Neural progenitor cell (in vitro differentiated cells): ENCODE data around the gene MAN1A2. TPM values are rescaled to one million over a fixed set of nuclear protein-coding genes. Genes with fewer than 3 reads are reported as not detected.

Experiments used
- DNase-seq: peaks from one replicate; pipeline ENCODE4 v3.0.0-alpha.2; 2016; ENCODE audit warnings: low spot score
- H2AFZ ChIP-seq: fragments of 200-600 bp; sonication (generic); replicated peaks from 2 replicates; pipeline ENCODE4 v1.6.1; 2016; ENCODE audit warnings: antibody characterized with exemption
- H3F3A ChIP-seq: fragments of 200-600 bp; sonication (generic); 2 replicates; pipeline ENCODE4 v1.6.1; 2016; ENCODE audit warnings: antibody characterized with exemption, low read depth
- H3K27ac ChIP-seq: fragments of 200-600 bp; sonication (generic); 2 replicates; pipeline ENCODE4 v1.5.1; 2016; ENCODE audit warnings: mild to moderate bottlenecking
- H3K27me3 ChIP-seq: fragments of 200-600 bp; sonication (generic); 2 replicates; pipeline ENCODE4 v1.6.1; 2016; ENCODE audit warnings: mild to moderate bottlenecking, moderate library complexity
- H3K36me3 ChIP-seq: fragments of 200-600 bp; sonication (generic); 2 replicates; pipeline ENCODE4 v1.5.1; 2016
- H3K4me1 ChIP-seq: fragments of 200-600 bp; sonication (generic); 2 replicates; pipeline ENCODE4 v1.6.1; 2016; ENCODE audit warnings: mixed run types
- H3K4me2 ChIP-seq: fragments of 200-600 bp; sonication (generic); 2 replicates; pipeline ENCODE4 v1.6.1; 2016
- H3K4me3 ChIP-seq: fragments of 200-600 bp; sonication (generic); 2 replicates; pipeline ENCODE4 v1.5.1; 2016
- H3K79me2 ChIP-seq: fragments of 200-600 bp; sonication (generic); 2 replicates; pipeline ENCODE4 v1.6.1; 2016; ENCODE audit warnings: low read depth
- H3K9ac ChIP-seq: fragments of 200-600 bp; sonication (generic); 2 replicates; pipeline ENCODE4 v1.6.1; 2016
- H3K9me3 ChIP-seq: fragments of 200-600 bp; sonication (generic); 2 replicates; pipeline ENCODE4 v1.5.1; 2016; ENCODE audit warnings: low read depth
- H4K20me1 ChIP-seq: fragments of 200-600 bp; sonication (generic); 2 replicates; pipeline ENCODE4 v1.6.1; 2016; ENCODE audit warnings: low read depth
- H3K27ac Mint-ChIP-seq: 3 replicates; pipeline ENCODE4 v1.8.0; 2021; ENCODE audit warnings: mixed read lengths
- H3K27me3 Mint-ChIP-seq: 2 replicates; pipeline ENCODE4 v1.8.0; 2022; ENCODE audit warnings: low read depth, mild to moderate bottlenecking, inconsistent platforms, moderate library complexity, mixed read lengths; ENCODE audit not compliant: insufficient read depth
- H3K36me3 Mint-ChIP-seq: 3 replicates; pipeline ENCODE4 v1.8.0; 2021; ENCODE audit warnings: mixed read lengths
- H3K4me1 Mint-ChIP-seq: 3 replicates; pipeline ENCODE4 v1.8.0; 2021; ENCODE audit warnings: mixed read lengths
- H3K4me3 Mint-ChIP-seq: 3 replicates; pipeline ENCODE4 v1.8.0; 2021; ENCODE audit warnings: mild to moderate bottlenecking, moderate library complexity, mixed read lengths
- H3K9me3 Mint-ChIP-seq: 3 replicates; pipeline ENCODE4 v1.8.0; 2020; ENCODE audit warnings: mixed read lengths
- EZH2 ChIP-seq: fragments of 200-600 bp; sonication (generic); IDR thresholded peaks from 2 replicates; pipeline ENCODE4 v1.6.1; 2017; ENCODE audit warnings: antibody characterized with exemption, mild to moderate bottlenecking, moderate library complexity
- EZH2phosphoT487 ChIP-seq: fragments of 200-600 bp; sonication (generic); IDR thresholded peaks from 2 replicates; pipeline ENCODE4 v1.6.1; 2017; ENCODE audit warnings: antibody characterized with exemption
- total RNA-seq: library from RNA; depleted of rRNA; stranded (reverse); fragments of >200 nt; gene quantifications from 2 replicates; pipeline ENCODE4 v1.2.3, GENCODE V29; 2015; ENCODE audit warnings: low replicate concordance
- TF ChIP-seq, protein P1 (sequence below): fragments of 200-600 bp; sonication (generic); IDR thresholded peaks from 2 replicates; pipeline ENCODE4 v1.5.1; 2017; ENCODE audit warnings: antibody characterized with exemption, mild to moderate bottlenecking

MAN1A2 gene
- total RNA-seq, 1 donor from 2014 or later = 28.6 TPM

- Histone ChIP-seq H3F3A (no peaks in the 10 kb centered on the region), H3K9ac (no peak overlapping the region), H3K27ac (no peak overlapping the region), H3K9me3 (no peaks in the 10 kb centered on the region), H3K27me3 (no peaks in the 10 kb centered on the region), H2AFZ (no peak overlapping the region), H3K79me2 (no peaks in the 10 kb centered on the region), H3K4me2 (no peak overlapping the region), H3K36me3 (no peaks in the 10 kb centered on the region), H3K4me3 (no peak overlapping the region), H3K4me1 (no peaks in the 10 kb centered on the region), H4K20me1 (no peaks in the 10 kb centered on the region)
- DNase-seq = no peak
- H3K9me3 Mint-ChIP-seq = peaks cover 12% of the 10 kb centered on the region
- H3K27ac Mint-ChIP-seq = no peak overlapping the region
- peaks cover 5% of the 10 kb centered on the region for H3K4me1 Mint-ChIP-seq
- H3K36me3 Mint-ChIP-seq = no peaks in the 10 kb centered on the region
- no peak for TF ChIP-seq EZH2phosphoT487
- no peak for TF ChIP-seq EZH2
- TF ChIP-seq, protein P1, sequence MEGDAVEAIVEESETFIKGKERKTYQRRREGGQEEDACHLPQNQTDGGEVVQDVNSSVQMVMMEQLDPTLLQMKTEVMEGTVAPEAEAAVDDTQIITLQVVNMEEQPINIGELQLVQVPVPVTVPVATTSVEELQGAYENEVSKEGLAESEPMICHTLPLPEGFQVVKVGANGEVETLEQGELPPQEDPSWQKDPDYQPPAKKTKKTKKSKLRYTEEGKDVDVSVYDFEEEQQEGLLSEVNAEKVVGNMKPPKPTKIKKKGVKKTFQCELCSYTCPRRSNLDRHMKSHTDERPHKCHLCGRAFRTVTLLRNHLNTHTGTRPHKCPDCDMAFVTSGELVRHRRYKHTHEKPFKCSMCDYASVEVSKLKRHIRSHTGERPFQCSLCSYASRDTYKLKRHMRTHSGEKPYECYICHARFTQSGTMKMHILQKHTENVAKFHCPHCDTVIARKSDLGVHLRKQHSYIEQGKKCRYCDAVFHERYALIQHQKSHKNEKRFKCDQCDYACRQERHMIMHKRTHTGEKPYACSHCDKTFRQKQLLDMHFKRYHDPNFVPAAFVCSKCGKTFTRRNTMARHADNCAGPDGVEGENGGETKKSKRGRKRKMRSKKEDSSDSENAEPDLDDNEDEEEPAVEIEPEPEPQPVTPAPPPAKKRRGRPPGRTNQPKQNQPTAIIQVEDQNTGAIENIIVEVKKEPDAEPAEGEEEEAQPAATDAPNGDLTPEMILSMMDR = no peak
- H3K27me3 Mint-ChIP-seq = peaks cover 2% of the 10 kb centered on the region
- no peak overlapping the region for H3K4me3 Mint-ChIP-seq
These were observed 7.5 kb upstream of the MAN1A2 start for GRCh38 chr1:117359561-117360289.

DNA sequence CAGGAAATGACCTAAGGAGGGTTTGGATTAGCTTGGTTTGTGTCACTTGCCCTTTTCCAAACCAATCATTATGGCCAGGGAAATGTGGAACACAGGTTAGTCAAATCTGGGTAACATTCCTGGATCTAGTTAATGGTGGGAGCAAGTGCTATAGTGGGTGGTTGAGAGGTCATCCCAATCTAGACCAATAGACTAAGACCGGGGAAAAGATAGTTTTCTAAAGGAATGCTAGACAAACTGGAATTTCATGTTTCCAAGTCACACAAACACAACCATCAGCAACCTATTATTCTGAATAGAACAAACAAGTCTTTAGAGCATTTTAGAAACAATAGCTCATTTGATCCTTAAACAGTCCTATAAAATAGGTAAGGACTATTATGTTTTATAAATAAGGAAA is 4.3 kb upstream of the MAN1A2 start:
- no peak overlapping the region for H3K27ac ChIP-seq
- no peak overlapping the region for H3K4me2 ChIP-seq
- H2AFZ ChIP-seq = no peak overlapping the region
- H3K9me3 ChIP-seq = no peaks in the 10 kb centered on the region
- H3K36me3 ChIP-seq = no peaks in the 10 kb centered on the region
- H3K4me1 ChIP-seq = peaks cover 12% of the 10 kb centered on the region
- H3K27ac Mint-ChIP-seq = no peak overlapping the region
- no peak for TF ChIP-seq EZH2phosphoT487
- TF ChIP-seq, protein P1 = no peak
- no peak for TF ChIP-seq EZH2
- H3K4me1 Mint-ChIP-seq = peaks cover 21% of the 10 kb centered on the region
- H3K4me3 Mint-ChIP-seq = no peak overlapping the region
- no peak overlapping the region for H3K9ac ChIP-seq
- H3K9me3 Mint-ChIP-seq = peaks cover 7% of the 10 kb centered on the region
- H3K27me3 ChIP-seq = no peaks in the 10 kb centered on the region
- H4K20me1 ChIP-seq = peaks cover 5% of the 10 kb centered on the region
- H3K79me2 ChIP-seq = peaks cover 21% of the 10 kb centered on the region
- no peaks in the 10 kb centered on the region for H3K36me3 Mint-ChIP-seq
- H3F3A ChIP-seq = peaks cover 21% of the 10 kb centered on the region
- no peak for DNase-seq
- peaks cover 4% of the 10 kb centered on the region for H3K27me3 Mint-ChIP-seq
- no peak overlapping the region for H3K4me3 ChIP-seq

GRCh38 chr1:117363571-117364048 is 3.6 kb upstream of the MAN1A2 start:
- Histone ChIP-seq H3K36me3 (no peaks in the 10 kb centered on the region), H3K27me3 (no peaks in the 10 kb centered on the region), H3K79me2 (peaks cover 27% of the 10 kb centered on the region), H3K4me1 (peaks cover 12% of the 10 kb centered on the region), H2AFZ (no peak overlapping the region), H3K4me3 (no peak overlapping the region), H3K27ac (no peak overlapping the region), H4K20me1 (peaks cover 11% of the 10 kb centered on the region), H3K4me2 (no peak overlapping the region), H3F3A (peaks cover 22% of the 10 kb centered on the region), H3K9me3 (no peaks in the 10 kb centered on the region), H3K9ac (no peak overlapping the region)
- peaks cover 4% of the 10 kb centered on the region for H3K9me3 Mint-ChIP-seq
- no peaks in the 10 kb centered on the region for H3K36me3 Mint-ChIP-seq
- peaks cover 22% of the 10 kb centered on the region for H3K4me1 Mint-ChIP-seq
- peaks cover 4% of the 10 kb centered on the region for H3K27me3 Mint-ChIP-seq
- H3K4me3 Mint-ChIP-seq = no peak overlapping the region
- no peak overlapping the region for H3K27ac Mint-ChIP-seq
- no peak for DNase-seq
- no peak for TF ChIP-seq EZH2phosphoT487
- no peak for TF ChIP-seq EZH2
- TF ChIP-seq, protein P1 = no peak
